DOHH2 (cell line): Measurements from ENCODE around the gene RNASE12.
"Not testable (repeated sequence)": the region's sequence is repeated elsewhere in the genome, so short reads cannot be mapped to it uniquely, and the experiment has no call there.

Experiments used
- H3F3A ChIP-seq: fragments of 200-600 bp; sonication (generic), shearing (Covaris generic); 2 replicates; pipeline ENCODE4 v1.6.0; 2016; ENCODE audit warnings: antibody characterized with exemption, mild to moderate bottlenecking; ENCODE audit not compliant: control insufficient read depth, insufficient read depth
- H3K27ac ChIP-seq: fragments of 200-600 bp; sonication (generic); 2 replicates; pipeline ENCODE4 v1.5.1; 2014; ENCODE audit warnings: low read depth, mild to moderate bottlenecking, low read length, moderate library complexity
- H3K27me3 ChIP-seq: fragments of 200-600 bp; sonication (generic); 2 replicates; pipeline ENCODE4 v1.6.1; 2014; ENCODE audit warnings: mild to moderate bottlenecking, low read length, mixed read lengths; ENCODE audit not compliant: control insufficient read depth
- H3K36me3 ChIP-seq: fragments of 200-600 bp; sonication (generic); 2 replicates; pipeline ENCODE4 v1.6.1; 2014; ENCODE audit warnings: mild to moderate bottlenecking, low read length, moderate library complexity, mixed read lengths; ENCODE audit not compliant: control insufficient read depth
- H3K4me1 ChIP-seq: fragments of 200-600 bp; sonication (generic); 2 replicates; pipeline ENCODE4 v1.6.1; 2014; ENCODE audit warnings: mild to moderate bottlenecking, low read length, mixed read lengths; ENCODE audit not compliant: control insufficient read depth
- H3K4me2 ChIP-seq: fragments of 200-600 bp; sonication (generic); 2 replicates; pipeline ENCODE4 v1.6.0; 2014; ENCODE audit warnings: mild to moderate bottlenecking, low read length, moderate library complexity
- H3K4me3 ChIP-seq: fragments of 200-600 bp; sonication (generic); 2 replicates; pipeline ENCODE4 v1.5.1; 2014; ENCODE audit warnings: mild to moderate bottlenecking, low read length, mixed read lengths
- H3K79me2 ChIP-seq: fragments of 200-600 bp; sonication (generic); 2 replicates; pipeline ENCODE4 v1.6.1; 2014; ENCODE audit warnings: mild to moderate bottlenecking, low read length, mixed read lengths; ENCODE audit not compliant: control insufficient read depth
- H3K9me2 ChIP-seq: fragments of 200-600 bp; sonication (generic); replicated peaks from 2 replicates; pipeline ENCODE4 v1.6.1; 2014; ENCODE audit warnings: mild to moderate bottlenecking, low read length, mixed read lengths; ENCODE audit not compliant: control insufficient read depth
- H3K9me3 ChIP-seq: fragments of 200-600 bp; sonication (generic); 2 replicates; pipeline ENCODE4 v1.6.1; 2014; ENCODE audit warnings: antibody characterized with exemption, low read length, mixed read lengths; ENCODE audit not compliant: control insufficient read depth, insufficient read depth
- H4K20me1 ChIP-seq: fragments of 200-600 bp; sonication (generic); 2 replicates; pipeline ENCODE4 v1.6.0; 2014; ENCODE audit warnings: low read depth, mild to moderate bottlenecking, antibody characterized with exemption, low read length, moderate library complexity; ENCODE audit not compliant: control insufficient read depth, insufficient read depth
- CTCF ChIP-seq: fragments of 200-600 bp; sonication (generic); IDR thresholded peaks from one replicate; pipeline ENCODE4 v1.5.1; 2014; ENCODE audit warnings: antibody characterized with exemption, mild to moderate bottlenecking, low read depth, low read length; ENCODE audit not compliant: poor library complexity, severe bottlenecking
- EZH2phosphoT487 ChIP-seq: fragments of 200-600 bp; sonication (generic); IDR thresholded peaks from 2 replicates; pipeline ENCODE4 v1.6.1; 2017; ENCODE audit warnings: borderline replicate concordance, mild to moderate bottlenecking, antibody characterized with exemption, low read length, moderate library complexity, mixed read lengths

The RNASE12 gene

GRCh38 chr14:20620798-20621478 is 29.8 kb upstream of the RNASE12 start:
- Histone ChIP-seq H3F3A (peaks cover 3% of the 10 kb centered on the region; the same call in 1 of the 2 replicates), H3K27ac (no peak overlapping the region), H3K4me3 (no peak overlapping the region), H3K4me1 (peaks cover 45% of the 10 kb centered on the region), H3K9me2 (no peaks in the 10 kb centered on the region), H3K9me3 (no peaks in the 10 kb centered on the region), H4K20me1 (no peaks in the 10 kb centered on the region), H3K27me3 (peaks cover 52% of the 10 kb centered on the region), H3K4me2 (no peak overlapping the region), H3K79me2 (no peaks in the 10 kb centered on the region), H3K36me3 (no peaks in the 10 kb centered on the region)
- TF ChIP-seq EZH2phosphoT487 = no peak
- no peak for TF ChIP-seq CTCF

- not testable (repeated sequence) for H3K9me2 ChIP-seq
These were observed 28.5 kb upstream of the RNASE12 start for GRCh38 chr14:20619688-20620087.

GRCh38 chr14:20618271-20618749 is 27.1 kb upstream of the RNASE12 start:
- H3K36me3 ChIP-seq = no peaks in the 10 kb centered on the region
- H4K20me1 ChIP-seq = no peaks in the 10 kb centered on the region
- no peak overlapping the region for H3K4me3 ChIP-seq
- H3K27ac ChIP-seq = no peak overlapping the region
- peaks cover 31% of the 10 kb centered on the region for H3K4me1 ChIP-seq
- TF ChIP-seq EZH2phosphoT487 (no peak), CTCF (no peak)
- peaks cover 26% of the 10 kb centered on the region for H3K27me3 ChIP-seq
- H3K9me2 ChIP-seq = no peaks in the 10 kb centered on the region
- no peaks in the 10 kb centered on the region for H3F3A ChIP-seq
- H3K79me2 ChIP-seq = no peaks in the 10 kb centered on the region
- H3K9me3 ChIP-seq = no peaks in the 10 kb centered on the region
- no peak overlapping the region for H3K4me2 ChIP-seq

More at GRCh38 chr14:20619688-20620087, 28.5 kb upstream of the RNASE12 start:
- H3K27me3 ChIP-seq = peaks cover 39% of the 10 kb centered on the region
- H3K36me3 ChIP-seq, H3K9me3 ChIP-seq, H3F3A ChIP-seq, H4K20me1 ChIP-seq, H3K79me2 ChIP-seq, H3K4me3 ChIP-seq, H3K4me2 ChIP-seq, H3K27ac ChIP-seq: not testable (repeated sequence)
- peaks cover 32% of the 10 kb centered on the region for H3K4me1 ChIP-seq

GRCh38 chr14:20617138-20618003 is 26.2 kb upstream of the RNASE12 start:
- H3K4me2 ChIP-seq = no peak overlapping the region
- H3K36me3 ChIP-seq = no peaks in the 10 kb centered on the region
- 0 out of 2 replicates have a peak, but pooled peaks cover 4% of the 10 kb centered on the region for H4K20me1 ChIP-seq
- H3K27me3 ChIP-seq = peaks cover 17% of the 10 kb centered on the region
- no peaks in the 10 kb centered on the region for H3K9me2 ChIP-seq
- no peak for TF ChIP-seq EZH2phosphoT487
- TF ChIP-seq CTCF = no peak
- peaks cover 8% of the 10 kb centered on the region for H3F3A ChIP-seq
- no peak overlapping the region for H3K4me3 ChIP-seq
- no peaks in the 10 kb centered on the region for H3K79me2 ChIP-seq
- H3K27ac ChIP-seq = no peak overlapping the region
- H3K9me3 ChIP-seq = no peaks in the 10 kb centered on the region
- H3K4me1 ChIP-seq = peaks cover 30% of the 10 kb centered on the region
